K562 (cell line): ENCODE data around the gene POLR2M. TPM values are rescaled to one million over a fixed set of nuclear protein-coding genes. Genes with fewer than 3 reads are reported as not detected.

ENCODE experiments used
- ATAC-seq: fragments of 200-7000 bp; cut with Tn5 transposase; 3 replicates; pipeline ENCODE4 v1.9.1; 2020; ENCODE audit warnings: moderate library complexity
- BruUV-seq: library from RNA; stranded (reverse); fragments of 400-500 nt; replicated peaks from 2 replicates; lab custom pipeline; 2021; lab: Mats Ljungman, UMichigan
- CTCF ChIA-PET: fragments of 300-600 bp; formaldehyde crosslinking; extraction: SDS; loops from one replicate; lab custom pipeline; 2021; ENCODE audit warnings: low intra/inter-chr PET ratio; lab: Yijun Ruan, JAX
- POLR2A ChIA-PET: fragments of 300-600, 350-650 bp; sonication (Branson Sonifier 250); formaldehyde crosslinking; extraction: SDS; loops from one replicate; lab custom pipeline; 2021; ENCODE audit warnings: antibody characterized with exemption, inconsistent platforms; lab: Yijun Ruan, JAX
- DNase-seq, 4 experiments: peaks; one replicate each; pipeline versions ENCODE4 v3.0.0 to v3.0.0-alpha.2; 2011 to 2018; ENCODE audit warnings: low spot score in 3 of 4, mixed read lengths in 3 of 4; ENCODE audit errors: extremely low read depth in 1 of 4
- FAIRE-seq: peaks from 2 replicates; lab custom pipeline; 2011; peaks lifted over from hg19 to GRCh38; lab: Jason Lieb, UNC
- H2AFZ ChIP-seq: 2 replicates; pipeline ENCODE4 v1.6.0; 2011; ENCODE audit warnings: low read depth, low read length, control low read depth, inconsistent platforms
- H3K27ac ChIP-seq: fragments of 200-600 bp; 3 replicates; pipeline ENCODE4 v1.8.0; 2011; ENCODE audit warnings: low read depth, mild to moderate bottlenecking, control low read depth, inconsistent platforms, low read length, moderate library complexity, mixed read lengths; ENCODE audit errors: extremely low read depth
- H3K27me3 ChIP-seq, 2 experiments: fragments of 300-600 bp in 1 of 2; 2 replicates in 1 of 2; 3 replicates in 1 of 2; pipeline versions ENCODE4 v1.6.0 to v1.8.0; 2011; ENCODE audit warnings: inconsistent platforms in 2 of 2, low read length in 2 of 2, mild to moderate bottlenecking in 1 of 2, mixed read lengths in 1 of 2, moderate library complexity in 1 of 2; ENCODE audit not compliant: control insufficient read depth in 2 of 2, insufficient read depth in 2 of 2
- H3K36me3 ChIP-seq: fragments of 300-600 bp; 3 replicates; pipeline ENCODE4 v1.8.0; 2011; ENCODE audit warnings: mild to moderate bottlenecking, low read length, inconsistent platforms; ENCODE audit not compliant: control insufficient read depth, insufficient read depth
- H3K4me1 ChIP-seq, 2 experiments: fragments of 200-600 bp in 1 of 2; replicated peaks in 1 of 2; 2 replicates in 1 of 2; 3 replicates in 1 of 2; pipeline versions ENCODE4 v1.5.1 to v1.8.0; 2011; ENCODE audit warnings: inconsistent platforms in 2 of 2, low read length in 2 of 2, mild to moderate bottlenecking in 1 of 2, mixed read lengths in 1 of 2, moderate library complexity in 1 of 2; ENCODE audit not compliant: control insufficient read depth in 2 of 2, insufficient read depth in 2 of 2
- H3K4me2 ChIP-seq: 2 replicates; pipeline ENCODE4 v1.6.1; 2011; ENCODE audit warnings: low read length, control low read depth, inconsistent platforms, mixed read lengths; ENCODE audit not compliant: insufficient read depth
- H3K4me3 ChIP-seq: fragments of 200-600 bp; sonication (generic), shearing (Covaris generic); 2 replicates; pipeline ENCODE4 v1.5.1; 2016; ENCODE audit warnings: control low read depth, inconsistent platforms
- H3K79me2 ChIP-seq: fragments of 200-600 bp; 3 replicates; pipeline ENCODE4 v1.8.0; 2011; ENCODE audit warnings: low read length, inconsistent platforms; ENCODE audit not compliant: control insufficient read depth, insufficient read depth
- H3K9ac ChIP-seq, 2 experiments: 2 replicates each; pipeline versions ENCODE4 v1.6.0 to v1.6.1; 2011; ENCODE audit warnings: low read depth in 2 of 2, low read length in 2 of 2, control low read depth in 1 of 2, inconsistent platforms in 1 of 2, mild to moderate bottlenecking in 1 of 2, mixed read lengths in 1 of 2; ENCODE audit not compliant: insufficient read depth in 1 of 2
- H3K9me1 ChIP-seq: one replicate; pipeline ENCODE4 v1.6.0; 2011; ENCODE audit warnings: inconsistent platforms, mild to moderate bottlenecking, low read length, moderate library complexity; ENCODE audit not compliant: control insufficient read depth, insufficient read depth
- H3K9me3 ChIP-seq: replicated peaks from 2 replicates; pipeline ENCODE4 v1.5.1; 2011; ENCODE audit warnings: low read depth, low read length, inconsistent platforms; ENCODE audit not compliant: control insufficient read depth, insufficient read depth
- H4K20me1 ChIP-seq: replicated peaks from 2 replicates; pipeline ENCODE4 v1.6.1; 2011; ENCODE audit warnings: low read length, inconsistent platforms, mixed read lengths; ENCODE audit not compliant: control insufficient read depth, insufficient read depth
- CHD2 ChIP-seq: IDR thresholded peaks from 2 replicates; pipeline ENCODE4 v1.6.1; 2011; ENCODE audit warnings: low read depth, low read length
- CSDE1 ChIP-seq, 2 experiments: fragments of 450-650 bp; IDR thresholded peaks; 2 replicates each; pipeline ENCODE4 v1.6.1; 2016; ENCODE audit warnings: mild to moderate bottlenecking in 1 of 2
- FUS ChIP-seq: fragments of 200-400 bp; formaldehyde crosslinking; optimal IDR thresholded peaks from 2 replicates; pipeline ENCODE3; 2017; ENCODE audit warnings: low read depth, low read length
- HNRNPK ChIP-seq: fragments of 200-400 bp; formaldehyde crosslinking; IDR thresholded peaks from one replicate; pipeline ENCODE4 v1.6.1; 2018; ENCODE audit warnings: mild to moderate bottlenecking, low read depth, low read length; ENCODE audit not compliant: poor library complexity, severe bottlenecking
- IRF2 ChIP-seq: sonication (generic); formaldehyde crosslinking; IDR thresholded peaks from 2 replicates; pipeline ENCODE4 v1.8.1; 2022; ENCODE audit warnings: mild to moderate bottlenecking, missing genetic modification reagents
- JUNB ChIP-seq: fragments of 450-650 bp; formaldehyde crosslinking; conservative IDR thresholded peaks from 2 replicates; pipeline ENCODE4 v1.4.0; 2020; ENCODE audit warnings: mild to moderate bottlenecking
- MAFG ChIP-seq: fragments of 450-650 bp; conservative IDR thresholded peaks from 2 replicates; pipeline ENCODE4 v1.6.1; 2016; ENCODE audit warnings: missing genetic modification characterization, missing compliant biosample characterization
- SAP30 ChIP-seq: fragments of 200-600 bp; sonication (generic); IDR thresholded peaks from 2 replicates; pipeline ENCODE4 v1.6.1; 2012; ENCODE audit warnings: borderline replicate concordance, low read depth, mild to moderate bottlenecking, moderate library complexity, low read length, control low read depth, inconsistent platforms; ENCODE audit not compliant: insufficient read depth, poor library complexity, severe bottlenecking
- SPI1 ChIP-seq: IDR thresholded peaks from 2 replicates; pipeline ENCODE4 v1.6.1; 2011; ENCODE audit warnings: low read depth, low read length, control low read depth, borderline replicate concordance
- USF2 ChIP-seq: sonication (generic); formaldehyde crosslinking; IDR thresholded peaks from 2 replicates; pipeline ENCODE4 v1.5.0; 2020; ENCODE audit warnings: missing genetic modification reagents
- YBX1 ChIP-seq: fragments of 450-650 bp; IDR thresholded peaks from 2 replicates; pipeline ENCODE4 v1.7.1; 2016; ENCODE audit warnings: mild to moderate bottlenecking
- ZNF24 ChIP-seq: fragments of 450-650 bp; IDR thresholded peaks from 2 replicates; pipeline ENCODE4 v1.6.1; 2016
- ZNF280B ChIP-seq: fragments of 250-450 bp; sonication (Bioruptor Pico); IDR thresholded peaks from 2 replicates; pipeline ENCODE4 v1.5.1; 2021; ENCODE audit warnings: mild to moderate bottlenecking
- WGBS: fragments of 100-300 bp; shearing (Covaris generic); methylation state at CpG from one replicate; pipeline ENCODE4 v1.1.6; 2016; ENCODE audit warnings: low coverage, mixed read lengths; ENCODE audit not compliant: insufficient coverage; ENCODE audit errors: missing lambda C conversion rate; 5-methylcytosine and 5-hydroxymethylcytosine counted together
- in situ Hi-C: fragments of 300-500 bp; cut with MboI; formaldehyde crosslinking; loops from 4 replicates; pipeline ENCODE4 v1.15.0; 2018; ENCODE audit warnings: inconsistent platforms, mixed read lengths
- intact Hi-C: fragments of 100-400 bp; cut with micrococcal nuclease; formaldehyde crosslinking; loops from 2 replicates; pipeline ENCODE4 v1.14.2; 2022
- polyA plus RNA-seq, 8 experiments: library from polyadenylated mRNA; depleted of rRNA in 4 of 8; stranded (reverse) in 5 of 8; unstranded in 3 of 8; fragments of >200 nt; fragmentation: Nextera tagmentation in 2 of 8; fragmentation: Illumina TruSeq in 1 of 8; extraction: Ambion mirVana in 2 of 8; extraction: Trizol in 1 of 8; gene quantifications; 2 replicates each; pipeline versions ENCODE4 v1.2.1 to v1.2.3, GENCODE V29; 2011 to 2014; ENCODE audit warnings: inconsistent platforms in 1 of 8, missing spikeins in 1 of 8
- total RNA-seq, 7 experiments: library from RNA; depleted of rRNA in 6 of 7; stranded (reverse); fragments of >200 nt in 6 of 7; fragmentation: Illumina TruSeq in 2 of 7; extraction: Trizol in 2 of 7; gene quantifications; 2 replicates each; pipeline versions ENCODE4 v1.2.1 to v1.2.3, GENCODE V29; 2011 to 2021; ENCODE audit warnings: low replicate concordance in 1 of 7
- TF ChIP-seq, protein P1 (sequence below): fragments of 250-450 bp; sonication (Bioruptor Pico); IDR thresholded peaks from 2 replicates; pipeline ENCODE4 v1.8.0; 2021; ENCODE audit warnings: borderline replicate concordance, mild to moderate bottlenecking, moderate library complexity; ENCODE audit not compliant: poor library complexity, severe bottlenecking

The POLR2M gene
- total and polyA plus RNA-seq, 9 of the 15 experiments (the other 6 are each of a cell fraction or from before 2014, with no cell fraction given) = 9.2 to 1,050 (median 43.0) TPM

GRCh38 chr15:57663262-57663661 is 43.3 kb upstream of the POLR2M start:
- ChIA-PET CTCF (no interaction called here), POLR2A (interaction anchor here (0.6 kb wide), 1 partner anchor 85 kb away, joined by 4 read pairs; no protein-coding TSS in a partner anchor)
- FAIRE-seq (no peak), DNase-seq (no peak), ATAC-seq (no peak)
- Histone ChIP-seq H2AFZ (no peak overlapping the region), H3K9me3 (no peaks in the 10 kb centered on the region), H3K4me2 (no peak overlapping the region), H3K9ac (no peak overlapping the region), H3K79me2 (no peaks in the 10 kb centered on the region), H3K9me1 (no peaks in the 10 kb centered on the region), H4K20me1 (no peaks in the 10 kb centered on the region), H3K27ac (no peak overlapping the region), H3K4me3 (no peak overlapping the region), H3K36me3 (no peaks in the 10 kb centered on the region), H3K27me3 (peaks cover 9 to 12% of the 10 kb centered on the region in 2 experiments; a peak in 4 of 5 replicates), H3K4me1 (no peaks in the 10 kb centered on the region)
- no TSS peak for BruUV-seq
- TF ChIP-seq, protein P1, sequence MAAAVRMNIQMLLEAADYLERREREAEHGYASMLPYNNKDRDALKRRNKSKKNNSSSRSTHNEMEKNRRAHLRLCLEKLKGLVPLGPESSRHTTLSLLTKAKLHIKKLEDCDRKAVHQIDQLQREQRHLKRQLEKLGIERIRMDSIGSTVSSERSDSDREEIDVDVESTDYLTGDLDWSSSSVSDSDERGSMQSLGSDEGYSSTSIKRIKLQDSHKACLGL = no peak
- TF ChIP-seq USF2 (CRISPR knock-in tag) (no peak), JUNB (CRISPR knock-in tag) (no peak), YBX1 (no peak), MAFG (tag) (no peak), CHD2 (no peak), FUS (no peak), HNRNPK (no peak), ZNF280B (CRISPR knock-in tag) (no peak), ZNF24 (no peak), CSDE1 (IDR thresholded peaks at IDR 0.05) (no peak), IRF2 (CRISPR knock-in tag) (no peak), SPI1 (no peak), SAP30 (no peak)
- intact Hi-C loops = loop anchor here (10.0 kb wide), 1 partner anchor 402 kb away; the partner anchor contains the start of gene ALDH1A2
- WGBS = 0% methylated on average over 2 of the region's 2 CpGs
- in situ Hi-C loops = no loop called here
